NCI-H1048 (cell line): ENCODE data around the gene TBC1D22A.

Experiments
- DNase-seq: peaks from one replicate; lab custom pipeline; 2025; lab: John Stamatoyannopoulos, UW

The TBC1D22A gene

GRCh38 chr22:46753360-46753759 is 9.1 kb upstream of the TBC1D22A start:
- DNase-seq = no peak

GRCh38 chr22:46753761-46754109 is 8.7 kb upstream of the TBC1D22A start:
- no peak for DNase-seq

- DNase-seq = no peak
Observed at GRCh38 chr22:46754110-46754799, 8.2 kb upstream of the TBC1D22A start.

GRCh38 chr22:46754826-46755225 is 7.6 kb upstream of the TBC1D22A start:
- DNase-seq = no peak

- no peak for DNase-seq
Observed at GRCh38 chr22:46755525-46755924, 6.9 kb upstream of the TBC1D22A start.

- DNase-seq = no peak
Observed at GRCh38 chr22:46756097-46756496, 6.4 kb upstream of the TBC1D22A start.

- no peak for DNase-seq
Observed at GRCh38 chr22:46757104-46757503, 5.3 kb upstream of the TBC1D22A start.

- DNase-seq = no peak
Observed at GRCh38 chr22:46758121-46758520, 4.3 kb upstream of the TBC1D22A start.

- DNase-seq = no peak
Observed at GRCh38 chr22:46758867-46759290, 3.6 kb upstream of the TBC1D22A start.

- no peak for DNase-seq
Observed at GRCh38 chr22:46761017-46761416, 1.4 kb upstream of the TBC1D22A start.

GRCh38 chr22:46761539-46762237 is 762 bp upstream of the TBC1D22A start:
- DNase-seq = no peak

- no peak for DNase-seq
Observed at GRCh38 chr22:46763051-46763705, 728 bp downstream of the TBC1D22A start.

- DNase-seq = no peak
Observed at GRCh38 chr22:46764140-46764680, 1.8 kb downstream of the TBC1D22A start.

GRCh38 chr22:46764779-46765485 is 2.5 kb downstream of the TBC1D22A start:
- DNase-seq = no peak

- no peak for DNase-seq
Observed at GRCh38 chr22:46766611-46767010, 4.2 kb downstream of the TBC1D22A start.

GRCh38 chr22:46767249-46767985 is 5.0 kb downstream of the TBC1D22A start:
- no peak for DNase-seq

GRCh38 chr22:46769191-46769675 is 6.8 kb downstream of the TBC1D22A start:
- DNase-seq = no peak

- DNase-seq = no peak
Observed at GRCh38 chr22:46769706-46770105, 7.3 kb downstream of the TBC1D22A start.

- DNase-seq = no peak
Observed at GRCh38 chr22:46770151-46770641, 7.7 kb downstream of the TBC1D22A start.

GRCh38 chr22:46770726-46771125 is 8.3 kb downstream of the TBC1D22A start:
- no peak for DNase-seq

- no peak for DNase-seq
Observed at GRCh38 chr22:46773076-46773475, 10.6 kb downstream of the TBC1D22A start.
